Fibroblast of lung (primary cell): ENCODE measurements around the gene PTPRO.

ENCODE experiments used
- CTCF ChIP-seq, 2 donors: IDR thresholded peaks in 1 of 2; conservative IDR thresholded peaks in 1 of 2; 1 replicate in 1 of 2; 2 replicates in 1 of 2; pipeline ENCODE4 v1.5.1; 2011 to 2012; ENCODE audit warnings: low read length in 2 of 2, control low read depth in 1 of 2, inconsistent platforms in 1 of 2, low read depth in 1 of 2, mild to moderate bottlenecking in 1 of 2
- EZH2 ChIP-seq: IDR thresholded peaks from 2 replicates; pipeline ENCODE4 v1.5.1; 2012; ENCODE audit warnings: low read length, control low read depth, mild to moderate bottlenecking; ENCODE audit errors: missing control alignments

- TF ChIP-seq EZH2 (no peak), CTCF (conservative IDR thresholded peaks at IDR 0.05 in 1 of 2, IDR thresholded peaks at IDR 0.05 in 1 of 2; ENCODE audit: low read depth in 1 of 2, low read length in 2 of 2) (no peak)
These were observed 18.0 kb upstream of the PTPRO start for GRCh38 chr12:15304296-15304695.
